Bronchus fibroblast of lung (primary cell): ENCODE results near the gene OR6C70. TPM values are rescaled to one million over a fixed set of nuclear protein-coding genes. Genes with fewer than 3 reads are reported as not detected.

Source experiments
- total RNA-seq: library from RNA; depleted of rRNA; stranded (reverse); fragments of >200 nt; gene quantifications from 2 replicates; pipeline ENCODE4 v1.2.3, GENCODE V29; 2015

Gene OR6C70
- not detected in 2 replicates for total RNA-seq

DNA sequence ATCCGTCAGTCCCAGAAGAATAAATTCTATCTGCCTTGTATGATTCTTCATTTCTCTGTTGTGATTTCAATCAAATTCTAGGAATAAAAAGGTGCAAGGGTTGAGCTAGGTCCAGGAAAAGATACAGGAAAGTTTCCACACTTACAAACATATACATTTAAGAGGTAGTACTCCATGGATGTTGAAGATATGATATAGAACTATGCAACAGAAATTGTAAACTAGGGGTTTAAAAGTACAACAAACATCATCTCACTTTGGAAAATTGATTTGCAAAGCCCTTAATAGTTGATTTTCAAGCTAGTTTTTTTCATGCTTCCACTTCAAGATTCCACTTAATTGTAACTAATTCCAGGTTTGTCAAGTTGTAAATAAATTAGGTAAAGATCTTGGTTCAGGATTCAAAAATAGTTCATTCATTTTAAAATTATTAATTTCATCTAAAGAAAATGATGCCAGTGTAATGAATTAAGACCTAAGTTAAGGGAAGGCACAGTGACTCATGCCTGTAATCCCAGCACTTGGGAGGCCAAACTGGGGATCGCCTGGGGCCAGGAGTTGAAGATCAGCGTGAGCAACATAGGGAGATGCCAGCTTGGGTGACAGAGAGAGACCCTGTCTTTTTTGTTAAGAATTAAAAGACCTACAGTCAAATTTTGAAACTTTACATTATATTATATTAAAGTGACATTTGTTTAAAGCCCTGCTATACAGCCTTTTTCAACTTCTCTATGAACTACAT, at the start of gene OR6C70:
OR6C70 (minus strand) TSS at position 51 of the 742 bp plus-strand sequence; CDS start at position 51, 0 bp downstream.

DNA sequence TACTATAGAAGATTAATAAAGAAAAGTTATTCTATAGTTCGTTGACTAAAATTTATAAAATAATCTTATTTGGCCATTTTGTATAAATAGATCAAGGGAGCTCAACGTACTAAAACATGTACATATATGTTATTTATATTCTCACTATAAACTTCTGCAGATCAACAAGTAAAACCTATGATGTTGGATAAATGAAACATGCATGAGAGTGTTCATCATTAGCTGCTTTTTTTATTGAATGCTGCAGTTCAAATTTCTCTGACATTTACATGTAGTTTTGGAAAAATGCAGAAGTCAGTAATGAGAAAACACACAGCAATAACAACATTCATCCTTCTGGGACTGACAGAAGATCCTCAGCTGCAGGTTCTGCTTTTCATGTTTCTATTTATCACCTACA, 22.1 kb upstream of the OR6C70 start, which contains the start of gene OR6C68:
OR6C68 (plus strand) TSS at position 301 of the 400 bp plus-strand sequence; CDS start at position 301, 0 bp downstream.

DNA sequence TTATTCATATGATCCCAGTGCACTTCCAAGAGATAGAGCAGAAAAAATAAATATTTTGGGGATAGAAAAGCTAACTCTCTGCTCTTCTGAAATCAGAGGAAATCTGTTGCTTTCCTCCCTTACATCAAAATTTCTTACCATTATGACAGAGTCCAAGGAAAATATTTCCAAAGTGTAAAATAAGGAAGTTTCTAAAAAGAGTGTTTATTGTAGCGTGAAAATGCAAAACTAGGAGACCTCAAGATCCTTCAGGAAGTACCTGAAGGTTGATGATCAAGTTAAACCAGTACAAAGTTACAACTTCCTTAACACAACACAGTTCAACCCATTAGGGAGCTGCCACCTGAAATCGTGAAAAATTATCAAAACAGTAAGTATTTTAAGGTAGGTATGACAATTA, 26.2 kb downstream of the OR6C70 start, which contains the start of gene OR6C2:
OR6C2 (plus strand) TSS at position 301 of the 400 bp plus-strand sequence. CDS start 8,138 bp downstream, outside the sequence.

GRCh38 chr12:55425954-55426353, 44.0 kb downstream of the OR6C70 start, which contains the start of gene OR6C76:
TSS of gene OR6C76 (plus strand) at chr12:55426254. CDS start at chr12:55426254, 0 bp downstream.

Other genes with a start within 250 kb of the OR6C70 start
- not detected in 2 replicates for gene OR10A7, start 249.1 kb downstream of the OR6C70 start, total RNA-seq
- not detected in 2 replicates for gene OR6C74, start 225.5 kb downstream of the OR6C70 start, total RNA-seq
- not detected in 2 replicates for gene OR6C6, start 173.6 kb downstream of the OR6C70 start, total RNA-seq
- not detected in 2 replicates for gene OR6C1, start 155.8 kb downstream of the OR6C70 start, total RNA-seq
- not detected in 2 replicates for gene OR6C3, start 139.4 kb downstream of the OR6C70 start, total RNA-seq
- gene OR6C75, start 107.2 kb downstream of the OR6C70 start, total RNA-seq: not detected in 2 replicates
- gene OR6C65, start 69.6 kb downstream of the OR6C70 start, total RNA-seq: not detected in 2 replicates
- gene OR6C76, start 43.9 kb downstream of the OR6C70 start, total RNA-seq: not detected in 2 replicates
- not detected in 2 replicates for gene OR6C2, start 26.1 kb downstream of the OR6C70 start, total RNA-seq
- gene OR6C68, start 22.2 kb upstream of the OR6C70 start, total RNA-seq: not detected in 2 replicates
- gene OR6C4, start 79.5 kb upstream of the OR6C70 start, total RNA-seq: not detected in 2 replicates
- gene OR2AP1, start 102.3 kb upstream of the OR6C70 start, total RNA-seq: not detected in 2 replicates
- not detected in 2 replicates for gene OR10P1, start 166.8 kb upstream of the OR6C70 start, total RNA-seq
- gene ITGA7, start 237.8 kb upstream of the OR6C70 start, total RNA-seq: 2.9 and 3.6 TPM in 2 replicates
- gene BLOC1S1, start 245.9 kb upstream of the OR6C70 start, total RNA-seq: 233 TPM in 2 replicates